H9 (cell line): ENCODE results near the gene PCARE. TPM values are rescaled to one million over a fixed set of nuclear protein-coding genes. Genes with fewer than 3 reads are reported as not detected.

ENCODE experiments used
- DNase-seq: peaks from one replicate; pipeline ENCODE4 v3.0.0-alpha.2; 2017
- H2AFZ ChIP-seq: one replicate; pipeline ENCODE4 v1.6.1; 2013; ENCODE audit warnings: mild to moderate bottlenecking, low read length, control low read depth, moderate library complexity
- H2AK5ac ChIP-seq: 2 replicates; pipeline ENCODE4 v1.6.1; 2013; ENCODE audit warnings: low read length, control low read depth, mixed read lengths; ENCODE audit not compliant: insufficient read length
- H2BK120ac ChIP-seq: one replicate; pipeline ENCODE4 v1.6.1; 2013; ENCODE audit warnings: low read depth, mild to moderate bottlenecking, low read length, control low read depth, inconsistent platforms; ENCODE audit not compliant: poor library complexity, severe bottlenecking
- H2BK12ac ChIP-seq: 2 replicates; pipeline ENCODE4 v1.6.1; 2013; ENCODE audit warnings: low read length, control low read depth, mixed read lengths, low read depth; ENCODE audit not compliant: insufficient read length
- H2BK15ac ChIP-seq: 2 replicates; pipeline ENCODE4 v1.6.1; 2013; ENCODE audit warnings: low read depth, low read length, control low read depth
- H2BK20ac ChIP-seq: one replicate; pipeline ENCODE4 v1.6.1; 2013; ENCODE audit warnings: low read depth, mild to moderate bottlenecking, low read length, control low read depth, inconsistent platforms; ENCODE audit not compliant: poor library complexity, severe bottlenecking
- H2BK5ac ChIP-seq: 2 replicates; pipeline ENCODE4 v1.6.1; 2013; ENCODE audit warnings: low read length, control low read depth, mixed read lengths; ENCODE audit not compliant: insufficient read length
- H3K14ac ChIP-seq: 2 replicates; pipeline ENCODE4 v1.6.1; 2013; ENCODE audit warnings: low read length, control low read depth; ENCODE audit not compliant: insufficient read depth
- H3K18ac ChIP-seq: 2 replicates; pipeline ENCODE4 v1.6.1; 2013; ENCODE audit warnings: low read depth, mild to moderate bottlenecking, mixed read lengths, low read length, control low read depth; ENCODE audit not compliant: insufficient read length
- H3K23ac ChIP-seq: 2 replicates; pipeline ENCODE4 v1.6.1; 2013; ENCODE audit warnings: low read length, control low read depth, mixed read lengths, low read depth; ENCODE audit not compliant: insufficient read length
- H3K23me2 ChIP-seq: 2 replicates; pipeline ENCODE4 v1.6.1; 2013; ENCODE audit warnings: low read depth, mild to moderate bottlenecking, mixed read lengths, low read length, control low read depth; ENCODE audit not compliant: insufficient read length, poor library complexity, severe bottlenecking
- H3K27ac ChIP-seq: 2 replicates; pipeline ENCODE4 v1.5.1; 2013; ENCODE audit warnings: low read length, control low read depth, mixed read lengths, low read depth; ENCODE audit not compliant: insufficient read length
- H3K27me3 ChIP-seq: 2 replicates; pipeline ENCODE4 v1.6.1; 2013; ENCODE audit warnings: low read length, control low read depth, inconsistent platforms; ENCODE audit not compliant: insufficient read depth
- H3K4ac ChIP-seq: 2 replicates; pipeline ENCODE4 v1.6.1; 2013; ENCODE audit warnings: low read depth, mild to moderate bottlenecking, control low read depth, inconsistent platforms, low read length, moderate library complexity
- H3K4me1 ChIP-seq: 2 replicates; pipeline ENCODE4 v1.6.1; 2013; ENCODE audit warnings: low read length, control low read depth, inconsistent platforms; ENCODE audit not compliant: insufficient read depth
- H3K4me2 ChIP-seq: 2 replicates; pipeline ENCODE4 v1.6.1; 2013; ENCODE audit warnings: low read length, control low read depth, mixed read lengths; ENCODE audit not compliant: insufficient read length, insufficient read depth
- H3K56ac ChIP-seq: 2 replicates; pipeline ENCODE4 v1.6.1; 2013; ENCODE audit warnings: low read depth, mild to moderate bottlenecking, mixed read lengths, low read length, control low read depth; ENCODE audit not compliant: insufficient read length
- H3K79me1 ChIP-seq: 2 replicates; pipeline ENCODE4 v1.6.1; 2013; ENCODE audit warnings: low read depth, mild to moderate bottlenecking, moderate library complexity, low read length, control low read depth, inconsistent platforms; ENCODE audit not compliant: insufficient read depth, poor library complexity, severe bottlenecking
- H3K79me2 ChIP-seq: 2 replicates; pipeline ENCODE4 v1.6.1; 2013; ENCODE audit warnings: low read length, control low read depth, inconsistent platforms; ENCODE audit not compliant: insufficient read depth
- H3K9ac ChIP-seq: 2 replicates; pipeline ENCODE4 v1.6.1; 2013; ENCODE audit warnings: low read length, control low read depth, mixed read lengths; ENCODE audit not compliant: insufficient read length; ENCODE audit errors: extremely low read depth
- H3K9me3 ChIP-seq: one replicate; pipeline ENCODE4 v1.6.1; 2013; ENCODE audit warnings: low read depth, low read length, inconsistent platforms; ENCODE audit not compliant: control insufficient read depth
- H3T11ph ChIP-seq: one replicate; pipeline ENCODE4 v1.6.1; 2013; ENCODE audit warnings: mild to moderate bottlenecking, low read length, control low read depth, inconsistent platforms
- H4K20me1 ChIP-seq: one replicate; pipeline ENCODE4 v1.6.1; 2013; ENCODE audit not compliant: control insufficient read depth, insufficient read length, insufficient read depth
- H4K5ac ChIP-seq: 2 replicates; pipeline ENCODE4 v1.6.1; 2013; ENCODE audit warnings: low read depth, mild to moderate bottlenecking, mixed read lengths, low read length, control low read depth; ENCODE audit not compliant: insufficient read length
- H4K8ac ChIP-seq: replicated peaks from 2 replicates; pipeline ENCODE4 v1.6.1; 2013; ENCODE audit warnings: low read length, control low read depth, mixed read lengths, low read depth; ENCODE audit not compliant: insufficient read length
- H4K91ac ChIP-seq: 2 replicates; pipeline ENCODE4 v1.6.1; 2013; ENCODE audit warnings: low read depth, mild to moderate bottlenecking, moderate library complexity, mixed read lengths, low read length, control low read depth; ENCODE audit not compliant: insufficient read length
- H3K27ac Mint-ChIP-seq, 3 experiments: 2 replicates in 2 of 3; 3 replicates in 1 of 3; pipeline ENCODE4 v1.8.0; 2020 to 2021; ENCODE audit warnings: mixed read lengths in 3 of 3, mild to moderate bottlenecking in 1 of 3, moderate library complexity in 1 of 3
- H3K27me3 Mint-ChIP-seq: 2 replicates; pipeline ENCODE4 v1.8.0; 2021; ENCODE audit warnings: low read depth, mild to moderate bottlenecking, moderate library complexity, mixed read lengths
- H3K36me3 Mint-ChIP-seq, 3 experiments: 2 replicates in 2 of 3; 3 replicates in 1 of 3; pipeline ENCODE4 v1.8.0; 2020 to 2021; ENCODE audit warnings: low read depth in 3 of 3, mixed read lengths in 3 of 3; ENCODE audit not compliant: insufficient read depth in 1 of 3
- H3K4me1 Mint-ChIP-seq, 2 experiments: 2 replicates each; pipeline ENCODE4 v1.8.0; 2020; ENCODE audit warnings: mixed read lengths in 2 of 2
- H3K4me3 Mint-ChIP-seq, 2 experiments: 2 replicates in 1 of 2; 3 replicates in 1 of 2; pipeline ENCODE4 v1.8.0; 2020 to 2021; ENCODE audit warnings: mild to moderate bottlenecking in 2 of 2, mixed read lengths in 2 of 2, moderate library complexity in 1 of 2
- H3K9me3 Mint-ChIP-seq, 2 experiments: 2 replicates in 1 of 2; 3 replicates in 1 of 2; pipeline ENCODE4 v1.8.0; 2020; ENCODE audit warnings: mild to moderate bottlenecking in 2 of 2, mixed read lengths in 2 of 2, moderate library complexity in 1 of 2
- CTCF ChIP-seq: fragments of 200-600 bp; sonication (generic); conservative IDR thresholded peaks from 3 replicates; pipeline ENCODE4 v1.8.0; 2021; ENCODE audit warnings: antibody characterized with exemption, mild to moderate bottlenecking
- WGBS: extraction: QIAGEN DNeasy Blood & Tissue Kit; methylation state at CpG from one replicate; pipeline ENCODE4 v1.1.7; 2013; ENCODE audit warnings: missing lambda C conversion rate, low lambda C conversion rate, mixed read lengths; ENCODE audit not compliant: insufficient read length; ENCODE audit errors: extremely low coverage; 5-methylcytosine and 5-hydroxymethylcytosine counted together
- total RNA-seq: library from RNA; stranded (reverse); gene quantifications from 2 replicates; pipeline ENCODE4 v1.2.1, GENCODE V29; 2021

PCARE gene
- total RNA-seq, 1 experiment from 2014 or later, result not detected

- no peak for TF ChIP-seq CTCF
- no peaks in the 10 kb centered on the region for H4K20me1 ChIP-seq
- H3K4me1 Mint-ChIP-seq, result peaks cover 20% of the 10 kb centered on the region in 2 experiments
- no peak overlapping the region for H3K56ac ChIP-seq
- no peaks in the 10 kb centered on the region for H3K79me1 ChIP-seq
- no peak overlapping the region for H2BK20ac ChIP-seq
- H3K36me3 Mint-ChIP-seq, result no peaks in the 10 kb centered on the region
- H3K79me2 ChIP-seq, result no peaks in the 10 kb centered on the region
- H2AK5ac ChIP-seq, result no peak overlapping the region
- no peak overlapping the region for H2BK15ac ChIP-seq
- no peak overlapping the region for H4K8ac ChIP-seq
- H2BK12ac ChIP-seq, result no peak overlapping the region
- H3K9me3 Mint-ChIP-seq, result no peaks in the 10 kb centered on the region
- no peaks in the 10 kb centered on the region for H3K27me3 ChIP-seq
- no peak overlapping the region for H2BK120ac ChIP-seq
- no peak overlapping the region for H3K27ac Mint-ChIP-seq
- no peaks in the 10 kb centered on the region for H3K23me2 ChIP-seq
- no peak overlapping the region for H3T11ph ChIP-seq
- no peak overlapping the region for H3K4me3 Mint-ChIP-seq
- H3K27ac ChIP-seq, result no peak overlapping the region
- H2AFZ ChIP-seq, result no peak overlapping the region
- no peak for DNase-seq
- peaks cover 4% of the 10 kb centered on the region; the same call in 1 of the 2 replicates for H3K4me1 ChIP-seq
- H3K9me3 ChIP-seq, result no peaks in the 10 kb centered on the region
- no peak overlapping the region for H3K4ac ChIP-seq
- no CpG with 5 or more reads among the region's 1 CpG for WGBS
- no peak overlapping the region for H3K18ac ChIP-seq
- H3K27me3 Mint-ChIP-seq, result peaks cover 4% of the 10 kb centered on the region
- no peak overlapping the region for H4K91ac ChIP-seq
- no peak overlapping the region for H4K5ac ChIP-seq
- no peak overlapping the region for H2BK5ac ChIP-seq
- no peak overlapping the region for H3K14ac ChIP-seq
- no peak overlapping the region for H3K4me2 ChIP-seq
- H3K23ac ChIP-seq, result no peak overlapping the region
- H3K9ac ChIP-seq, result no peak overlapping the region
Measured at GRCh38 chr2:29055601-29056000, 18.7 kb downstream of the PCARE start.
